Stimulated activated CD4-positive, alpha-beta T cell treated with anti-CD3 and anti-CD28 coated beads, Interleukin-1b, Interleukin-23, amount 100 ng/mL, for 4 hours (primary cell): ENCODE measurements around the gene ERP44.
"Not testable (repeated sequence)": the region's sequence is repeated elsewhere in the genome, so short reads cannot be mapped to it uniquely, and the experiment has no call there.

ENCODE experiments used
- DNase-seq, 2 donors: peaks; one replicate each; pipeline ENCODE4 v3.0.0-alpha.2; 2020; ENCODE audit warnings: low read depth in 2 of 2

The ERP44 gene

GRCh38 chr9:100098887-100099721 lies at the start of gene ERP44, which contains the start of gene INVS:
Gene ERP44, minus strand, starts transcription at chr9:100099000. Its CDS starts 160 bp downstream, at chr9:100098840.
Gene INVS, plus strand, starts transcription at chr9:100099243. Its CDS starts 5,279 bp downstream, at chr9:100104522.
- peak; percentile 87 to 91 for DNase-seq

- not testable (repeated sequence) for DNase-seq
Observed at GRCh38 chr9:100145976-100146375, 47.2 kb upstream of the ERP44 start.

GRCh38 chr9:100145167-100145934 lies 46.6 kb upstream of the ERP44 start:
- not testable (repeated sequence) for DNase-seq

GRCh38 chr9:100141862-100142261 lies 43.1 kb upstream of the ERP44 start:
- not testable (repeated sequence) for DNase-seq

- not testable (repeated sequence) for DNase-seq
Observed at GRCh38 chr9:100140303-100140702, 41.5 kb upstream of the ERP44 start.

- not testable (repeated sequence) for DNase-seq
Observed at GRCh38 chr9:100136799-100137198, 38.0 kb upstream of the ERP44 start.

- DNase-seq: no peak
Observed at GRCh38 chr9:100134731-100135130, 35.9 kb upstream of the ERP44 start.

GRCh38 chr9:100131875-100132430 lies 33.2 kb upstream of the ERP44 start:
- no peak for DNase-seq

GRCh38 chr9:100131216-100131615 lies 32.4 kb upstream of the ERP44 start:
- no peak for DNase-seq

GRCh38 chr9:100129772-100130171 lies 31.0 kb upstream of the ERP44 start:
- DNase-seq: no peak

- DNase-seq: no peak
Observed at GRCh38 chr9:100126423-100126822, 27.6 kb upstream of the ERP44 start.

GRCh38 chr9:100125910-100126309 lies 27.1 kb upstream of the ERP44 start:
- no peak for DNase-seq

- DNase-seq: no peak
Observed at GRCh38 chr9:100125236-100125635, 26.4 kb upstream of the ERP44 start.

GRCh38 chr9:100120286-100120685 lies 21.5 kb upstream of the ERP44 start:
- no peak for DNase-seq

- DNase-seq: no peak
Observed at GRCh38 chr9:100117316-100117715, 18.5 kb upstream of the ERP44 start.

GRCh38 chr9:100112677-100113336 lies 14.0 kb upstream of the ERP44 start:
- DNase-seq: no peak

- DNase-seq: no peak
Observed at GRCh38 chr9:100111235-100111634, 12.4 kb upstream of the ERP44 start.

GRCh38 chr9:100108559-100108958 lies 9.8 kb upstream of the ERP44 start:
- DNase-seq: no peak

GRCh38 chr9:100106616-100107015 lies 7.8 kb upstream of the ERP44 start:
- DNase-seq: no peak

GRCh38 chr9:100105861-100106260 lies 7.1 kb upstream of the ERP44 start:
- no peak for DNase-seq

- no peak for DNase-seq
Observed at GRCh38 chr9:100104314-100104713, 5.5 kb upstream of the ERP44 start.

- DNase-seq: no peak
Observed at GRCh38 chr9:100101608-100102007, 2.8 kb upstream of the ERP44 start.
